Measurements from ENCODE around the gene MASP2.
"Not testable (repeated sequence)": the region's sequence is repeated elsewhere in the genome, so short reads cannot be mapped to it uniquely, and the experiment has no call there.

The MASP2 gene

DNA sequence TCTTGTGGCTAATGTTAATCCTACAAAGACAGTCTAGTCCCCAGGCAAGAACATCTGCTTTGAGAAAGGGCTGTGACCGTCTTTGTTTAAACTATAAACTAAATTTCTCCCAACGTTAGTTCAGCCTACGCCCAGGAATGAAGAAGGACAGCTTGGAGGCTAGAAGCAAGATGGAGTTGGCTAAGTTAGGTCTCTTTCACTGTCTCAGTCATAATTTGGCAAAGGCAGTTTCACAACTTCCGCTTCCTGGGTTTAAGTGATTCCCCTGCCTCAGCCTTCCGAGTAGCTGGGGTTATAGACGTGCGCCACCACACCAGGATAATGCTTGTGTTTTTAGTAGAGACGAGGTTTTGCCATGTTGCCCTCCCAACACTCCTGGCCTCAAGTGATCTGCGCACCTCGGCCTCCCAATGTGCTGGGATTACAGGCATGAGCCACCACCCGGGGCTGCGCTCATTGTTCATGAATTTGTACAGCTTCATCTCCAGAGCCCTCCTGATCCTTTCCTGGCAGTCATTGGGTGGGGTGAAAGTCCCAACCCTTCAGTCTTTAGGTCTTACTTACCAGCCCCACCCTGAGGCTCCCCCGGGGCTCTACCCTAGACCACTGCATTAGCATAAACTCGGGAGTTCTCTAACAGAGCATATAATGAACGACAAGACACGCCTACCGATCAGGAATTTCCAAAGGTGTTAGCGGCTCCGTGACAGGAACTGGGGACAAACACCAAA, 4.9 kb upstream of the MASP2 start:
- no peak for DNase-seq (ENCODE audit: extremely low read depth, insufficient read length)

DNA sequence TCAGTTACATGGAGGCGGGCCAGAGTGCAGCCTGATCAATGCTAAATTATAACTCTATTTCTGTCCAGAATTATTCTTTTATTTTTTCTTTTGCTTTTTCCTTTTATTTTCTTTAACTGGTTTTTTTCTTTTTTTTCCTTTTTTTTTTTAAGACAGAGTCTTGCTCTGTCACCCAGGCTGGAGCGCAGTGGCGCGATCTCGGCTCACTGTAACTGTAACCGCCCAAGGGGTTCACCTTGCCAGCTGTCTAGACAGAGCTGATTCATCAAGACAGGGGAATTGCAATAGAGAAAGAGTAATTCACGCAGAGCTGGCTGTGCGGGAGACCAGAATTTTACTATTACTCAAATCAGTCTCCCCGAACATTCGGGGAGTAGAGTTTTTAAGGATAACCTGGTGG, 4.1 kb upstream of the MASP2 start:
- not testable (repeated sequence) for H3K36me3 ChIP-seq (ENCODE audit: control insufficient read depth, insufficient read depth, low read length); DNase-seq (ENCODE audit: extremely low read depth, insufficient read length); H3K27me3 ChIP-seq (replicated peaks; ENCODE audit: control insufficient read depth, insufficient read depth, low read length); H3K4me3 ChIP-seq (replicated peaks; ENCODE audit: low read depth, low read length)

More for the DNA sequence above, 4.9 kb upstream of the MASP2 start:
- no peaks in the 10 kb centered on the region for H3K27me3 ChIP-seq (replicated peaks; ENCODE audit: control insufficient read depth, insufficient read depth, low read length)
- TF ChIP-seq, protein P1, sequence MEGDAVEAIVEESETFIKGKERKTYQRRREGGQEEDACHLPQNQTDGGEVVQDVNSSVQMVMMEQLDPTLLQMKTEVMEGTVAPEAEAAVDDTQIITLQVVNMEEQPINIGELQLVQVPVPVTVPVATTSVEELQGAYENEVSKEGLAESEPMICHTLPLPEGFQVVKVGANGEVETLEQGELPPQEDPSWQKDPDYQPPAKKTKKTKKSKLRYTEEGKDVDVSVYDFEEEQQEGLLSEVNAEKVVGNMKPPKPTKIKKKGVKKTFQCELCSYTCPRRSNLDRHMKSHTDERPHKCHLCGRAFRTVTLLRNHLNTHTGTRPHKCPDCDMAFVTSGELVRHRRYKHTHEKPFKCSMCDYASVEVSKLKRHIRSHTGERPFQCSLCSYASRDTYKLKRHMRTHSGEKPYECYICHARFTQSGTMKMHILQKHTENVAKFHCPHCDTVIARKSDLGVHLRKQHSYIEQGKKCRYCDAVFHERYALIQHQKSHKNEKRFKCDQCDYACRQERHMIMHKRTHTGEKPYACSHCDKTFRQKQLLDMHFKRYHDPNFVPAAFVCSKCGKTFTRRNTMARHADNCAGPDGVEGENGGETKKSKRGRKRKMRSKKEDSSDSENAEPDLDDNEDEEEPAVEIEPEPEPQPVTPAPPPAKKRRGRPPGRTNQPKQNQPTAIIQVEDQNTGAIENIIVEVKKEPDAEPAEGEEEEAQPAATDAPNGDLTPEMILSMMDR (IDR thresholded peaks at IDR 0.05; ENCODE audit: insufficient read depth, low read length, poor library complexity, severe bottlenecking): no peak
- no peak overlapping the region for H3K4me3 ChIP-seq (replicated peaks; ENCODE audit: low read depth, low read length)
- H3K36me3 ChIP-seq (ENCODE audit: control insufficient read depth, insufficient read depth, low read length): peaks cover 16% of the 10 kb centered on the region

DNA sequence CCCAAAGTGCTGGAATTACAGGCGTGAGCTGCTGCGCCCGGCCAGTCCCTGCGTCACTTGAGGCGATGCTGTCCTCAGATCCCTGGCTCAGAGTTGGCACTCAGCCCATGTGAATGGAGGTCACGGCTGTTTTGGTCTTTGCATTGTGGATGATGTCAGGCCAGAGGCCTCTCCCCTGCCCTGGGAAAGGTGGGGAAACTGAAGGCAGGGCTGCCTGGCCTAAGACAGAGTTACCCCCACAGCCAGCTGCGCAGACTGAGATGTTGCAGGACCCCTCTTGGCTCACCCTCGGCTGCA, 821 bp downstream of the MASP2 start:
- no peaks in the 10 kb centered on the region for H3K36me3 ChIP-seq (ENCODE audit: control insufficient read depth, insufficient read depth, low read length)
- H3K4me3 ChIP-seq (replicated peaks; ENCODE audit: low read depth, low read length): no peak overlapping the region
- no peak for DNase-seq (ENCODE audit: extremely low read depth, insufficient read length)
- no peaks in the 10 kb centered on the region for H3K27me3 ChIP-seq (replicated peaks; ENCODE audit: control insufficient read depth, insufficient read depth, low read length)
- TF ChIP-seq, protein P1 (IDR thresholded peaks at IDR 0.05; ENCODE audit: insufficient read depth, low read length, poor library complexity, severe bottlenecking): no peak

- TF ChIP-seq, protein P1 (IDR thresholded peaks at IDR 0.05; ENCODE audit: insufficient read depth, low read length, poor library complexity, severe bottlenecking): no peak
- DNase-seq (ENCODE audit: extremely low read depth, insufficient read length): no peak
- H3K27me3 ChIP-seq (replicated peaks; ENCODE audit: control insufficient read depth, insufficient read depth, low read length): no peaks in the 10 kb centered on the region
- no peaks in the 10 kb centered on the region for H3K36me3 ChIP-seq (ENCODE audit: control insufficient read depth, insufficient read depth, low read length)
- H3K4me3 ChIP-seq (replicated peaks; ENCODE audit: low read depth, low read length): no peak overlapping the region
Observed at GRCh38 chr1:11045428-11046269, 1.4 kb downstream of the MASP2 start.

DNA sequence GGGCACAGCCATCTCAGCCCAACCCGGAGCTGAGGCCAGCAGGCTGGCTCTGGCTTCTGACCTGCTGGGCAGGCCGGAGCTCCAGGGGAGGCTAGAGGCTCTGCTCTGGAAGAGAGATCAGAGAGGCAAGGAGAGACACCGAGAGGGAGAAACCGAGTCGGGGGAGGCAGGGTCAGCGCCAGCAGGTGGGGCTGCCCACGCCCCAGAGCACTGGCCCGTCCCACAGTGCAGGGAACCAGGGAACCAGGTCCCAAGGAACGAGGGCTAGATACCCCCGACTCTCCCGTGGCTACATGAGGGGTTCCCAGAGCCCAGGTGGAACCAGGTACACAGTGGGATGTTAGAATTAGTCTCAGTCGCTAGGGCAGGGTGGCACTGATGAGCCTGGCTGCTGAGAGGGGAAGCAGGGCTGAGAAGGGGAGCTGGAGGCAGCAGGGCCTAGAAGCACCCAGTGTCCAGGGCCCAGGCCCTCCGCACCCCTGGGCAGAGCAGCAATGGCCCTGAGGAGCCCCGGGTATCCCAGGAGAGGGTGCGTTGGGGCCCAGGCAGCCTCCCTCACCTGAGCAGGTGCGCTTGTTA, 2.1 kb downstream of the MASP2 start:
- no peak for DNase-seq (ENCODE audit: extremely low read depth, insufficient read length)
- no peaks in the 10 kb centered on the region for H3K27me3 ChIP-seq (replicated peaks; ENCODE audit: control insufficient read depth, insufficient read depth, low read length)
- no peaks in the 10 kb centered on the region for H3K36me3 ChIP-seq (ENCODE audit: control insufficient read depth, insufficient read depth, low read length)
- TF ChIP-seq, protein P1 (IDR thresholded peaks at IDR 0.05; ENCODE audit: insufficient read depth, low read length, poor library complexity, severe bottlenecking): no peak
- H3K4me3 ChIP-seq (replicated peaks; ENCODE audit: low read depth, low read length): no peak overlapping the region

Data from GM06990 (cell line).